HG03575 (cell line): Measurements from ENCODE around the gene SDC3.

ENCODE experiments used
- ATAC-seq: cut with Tn5 transposase; IDR thresholded peaks from one replicate; pipeline ENCODE4 v1.9.1; 2021; ENCODE audit not compliant: unreplicated experiment, insufficient number of reproducible peaks, low FRiP score; ENCODE audit errors: extremely low read depth

SDC3 gene

GRCh38 chr1:30929944-30930525 is 21.5 kb upstream of the SDC3 start:
- ATAC-seq = no peak

- ATAC-seq = no peak
Measured at GRCh38 chr1:30929135-30929889, 20.8 kb upstream of the SDC3 start.

GRCh38 chr1:30928789-30929134 is 20.2 kb upstream of the SDC3 start:
- ATAC-seq = no peak

- no peak for ATAC-seq
Measured at GRCh38 chr1:30928171-30928570, 19.6 kb upstream of the SDC3 start.

- no peak for ATAC-seq
Measured at GRCh38 chr1:30927448-30927847, 18.9 kb upstream of the SDC3 start.

GRCh38 chr1:30923597-30923996 is 15.0 kb upstream of the SDC3 start:
- ATAC-seq = no peak

- no peak for ATAC-seq
Measured at GRCh38 chr1:30920827-30921226, 12.3 kb upstream of the SDC3 start.

- no peak for ATAC-seq
Measured at GRCh38 chr1:30919025-30919881, 10.7 kb upstream of the SDC3 start.

- no peak for ATAC-seq
Measured at GRCh38 chr1:30916296-30916695, 7.7 kb upstream of the SDC3 start.

GRCh38 chr1:30915491-30916230 is 7.1 kb upstream of the SDC3 start:
- ATAC-seq = no peak

GRCh38 chr1:30914931-30915330 is 6.4 kb upstream of the SDC3 start:
- no peak for ATAC-seq

- no peak for ATAC-seq
Measured at GRCh38 chr1:30914587-30914922, 6.0 kb upstream of the SDC3 start.

GRCh38 chr1:30912913-30913652 is 4.5 kb upstream of the SDC3 start:
- ATAC-seq = no peak

- no peak for ATAC-seq
Measured at GRCh38 chr1:30912224-30912623, 3.7 kb upstream of the SDC3 start.

- ATAC-seq = no peak
Measured at GRCh38 chr1:30911059-30911954, 2.7 kb upstream of the SDC3 start.

GRCh38 chr1:30909365-30910068 is 959 bp upstream of the SDC3 start:
- ATAC-seq = no peak

GRCh38 chr1:30908316-30908695 is 252 bp downstream of the SDC3 start:
- no peak for ATAC-seq
